HG02870 (cell line): Measurements from ENCODE around the gene LGALS12.
"Not testable (repeated sequence)": the region's sequence is repeated elsewhere in the genome, so short reads cannot be mapped to it uniquely, and the experiment has no call there.

Experiments
- ATAC-seq: cut with Tn5 transposase; IDR thresholded peaks from one replicate; pipeline ENCODE4 v1.9.1; 2021; ENCODE audit warnings: mild to moderate bottlenecking, moderate library complexity; ENCODE audit not compliant: unreplicated experiment

LGALS12 gene

GRCh38 chr11:63532799-63533475, 27.1 kb downstream of the LGALS12 start:
- ATAC-seq = no peak

DNA sequence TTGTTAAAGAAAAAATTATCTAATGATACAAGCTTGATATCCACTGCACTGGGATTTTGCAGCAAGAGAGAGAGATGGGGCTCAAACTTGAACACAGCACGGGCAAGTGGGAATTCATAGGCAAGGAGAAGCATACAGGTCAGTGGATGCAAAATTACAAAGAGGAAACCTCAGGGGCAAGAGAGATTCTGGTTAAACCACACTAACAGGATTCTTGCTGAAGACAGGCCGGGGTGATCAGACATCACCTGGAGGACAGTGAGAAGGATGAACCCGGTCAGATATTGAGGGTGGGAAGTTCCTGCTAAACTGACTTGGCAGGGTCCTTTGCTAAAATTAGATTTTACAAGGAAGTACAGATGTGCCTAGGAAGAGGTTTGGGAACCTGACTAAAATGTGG, 28.2 kb downstream of the LGALS12 start:
- no peak for ATAC-seq

DNA sequence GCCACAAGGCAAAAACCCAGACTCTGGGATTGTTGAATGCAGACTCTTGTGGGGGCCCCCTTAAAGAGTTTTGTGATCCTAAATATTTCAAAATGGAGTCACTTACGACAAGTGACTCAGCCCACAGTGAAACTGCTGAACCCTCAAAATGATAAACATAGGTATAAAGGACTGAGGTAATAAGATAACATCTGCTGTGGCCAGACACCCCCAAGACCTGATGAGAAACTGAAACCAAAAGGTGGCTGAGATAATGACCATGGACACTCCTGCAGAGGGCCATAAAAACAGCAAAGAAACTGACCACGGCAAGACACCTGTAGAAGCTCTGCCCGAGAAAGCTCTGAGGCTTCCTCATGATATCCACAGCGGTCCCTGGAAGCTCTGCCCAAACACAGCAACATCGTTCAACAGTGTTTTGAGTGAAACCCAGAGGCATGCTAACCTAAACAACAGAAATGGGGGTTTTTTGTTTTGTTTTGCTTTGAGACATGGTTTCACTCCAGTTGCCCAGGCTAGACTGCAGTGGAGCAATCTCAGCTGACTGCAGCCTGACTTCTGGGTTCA, 29.1 kb downstream of the LGALS12 start:
- peak; percentile 58 for ATAC-seq

DNA sequence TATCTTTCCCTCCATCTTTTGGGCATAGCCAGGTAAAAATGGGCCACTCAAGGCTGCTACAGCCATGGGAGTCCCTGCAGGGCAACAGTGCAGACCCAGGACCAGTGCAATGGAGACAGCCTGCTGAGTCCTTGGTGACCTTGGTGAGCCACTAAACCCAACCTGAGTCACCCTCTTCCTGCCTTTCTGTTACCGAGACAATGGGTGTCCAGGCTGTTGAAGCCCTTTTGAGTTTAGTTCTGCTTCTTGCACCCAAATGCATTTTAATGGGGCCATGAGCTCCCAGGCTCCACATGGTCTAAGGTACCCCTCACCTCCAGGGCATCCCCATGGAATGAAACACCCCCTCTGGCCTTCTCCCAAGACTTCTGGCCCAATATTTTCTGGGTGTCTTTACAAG, 29.9 kb downstream of the LGALS12 start:
- ATAC-seq = no peak

DNA sequence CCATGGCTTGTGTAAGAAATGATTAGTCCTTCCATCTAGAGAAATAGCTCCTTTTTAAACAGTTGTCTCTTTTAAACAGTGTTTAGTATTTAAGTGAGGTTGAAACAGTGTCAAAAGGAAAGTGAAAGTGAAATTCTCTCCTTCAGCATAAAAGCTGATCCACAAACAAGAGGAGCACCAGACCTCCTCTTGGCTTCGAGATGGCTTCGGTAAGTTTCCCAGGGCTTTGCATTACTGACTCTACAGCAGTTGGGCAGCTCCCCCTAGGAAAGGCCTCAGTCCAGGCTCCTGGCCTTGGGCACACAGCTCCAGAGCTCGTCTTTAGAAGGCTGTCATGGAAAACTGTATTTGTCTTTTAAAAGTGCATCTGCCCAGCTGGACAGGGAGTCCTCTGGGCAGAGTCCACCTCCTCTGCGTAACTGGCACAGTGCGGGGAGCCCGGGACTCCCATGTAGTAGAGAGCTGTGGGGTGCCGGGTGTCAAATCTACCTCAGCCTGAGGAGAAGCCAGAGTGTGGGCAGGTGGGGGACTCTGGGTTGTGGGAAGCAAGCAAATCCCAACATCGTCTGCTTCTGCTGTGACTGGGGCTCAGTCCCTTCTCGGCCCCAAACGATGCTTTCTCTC, 30.9 kb downstream of the LGALS12 start, which contains the start of gene PLAAT4:
Gene PLAAT4, plus strand, starts transcription at position 140 of the 624 bp plus-strand sequence. Its CDS starts 61 bp downstream, at position 201.
- no peak for ATAC-seq

DNA sequence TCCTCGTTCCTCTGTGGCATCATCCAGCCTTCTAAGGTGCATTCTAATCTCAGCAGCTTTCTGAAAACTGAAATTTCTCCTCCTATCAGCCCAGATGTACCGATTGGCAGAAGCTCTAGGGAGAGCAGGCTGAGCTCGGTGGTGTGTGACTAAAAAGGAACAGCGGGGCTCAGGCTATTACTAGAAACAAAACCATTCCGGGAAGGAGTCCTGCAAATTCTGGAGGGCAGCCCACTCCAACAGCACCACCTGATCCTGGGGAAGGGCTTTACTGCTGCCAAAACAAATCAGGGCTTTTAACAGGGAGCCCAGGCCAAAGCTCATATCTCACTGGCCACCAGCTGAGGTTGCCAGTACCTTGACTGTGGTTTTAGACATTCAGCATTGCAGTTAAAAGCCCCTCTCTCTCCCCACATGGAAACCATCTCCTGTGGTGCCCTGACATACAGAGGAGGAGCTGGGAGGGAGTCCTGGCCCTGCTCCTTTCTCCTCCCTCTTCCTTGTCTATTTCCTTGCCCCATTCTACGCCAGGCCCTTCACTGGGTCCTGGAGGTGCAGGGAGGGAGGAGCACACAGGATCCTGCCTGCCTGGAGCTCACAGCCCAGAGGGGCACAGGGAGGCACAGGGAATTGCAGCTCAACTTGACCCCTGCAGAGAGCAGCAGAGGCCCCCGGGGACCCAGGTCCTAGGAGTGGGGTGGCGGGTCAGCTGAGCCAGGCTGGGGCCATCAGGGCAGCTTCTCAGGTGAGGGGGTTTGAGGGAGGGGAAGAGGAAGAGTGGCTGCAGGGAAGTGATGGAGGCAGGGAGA, 31.6 kb downstream of the LGALS12 start:
- no peak for ATAC-seq

GRCh38 chr11:63542506-63542905, 36.6 kb downstream of the LGALS12 start:
- ATAC-seq = not testable (repeated sequence)

DNA sequence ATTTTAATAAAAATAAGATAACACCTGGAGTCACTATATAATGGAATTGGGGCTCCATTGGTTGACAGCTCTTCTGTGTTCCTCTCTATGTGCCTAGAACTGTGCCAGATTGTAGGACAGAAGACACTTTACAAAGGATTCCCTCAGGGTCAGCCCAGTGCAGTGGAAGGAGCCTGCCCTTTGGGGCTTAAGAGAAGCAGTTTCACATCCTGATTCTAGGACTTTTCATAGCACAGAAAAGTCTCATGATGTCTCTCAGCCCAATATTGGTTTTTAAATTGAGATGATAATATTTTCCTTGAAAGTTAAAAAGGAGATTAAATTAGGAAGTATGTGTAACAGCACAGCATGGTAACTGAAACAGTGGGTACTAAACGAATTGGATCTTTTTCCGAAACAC, 37.8 kb downstream of the LGALS12 start:
- no peak for ATAC-seq

- ATAC-seq = no peak
Measured at GRCh38 chr11:63547061-63547460, 41.2 kb downstream of the LGALS12 start.

DNA sequence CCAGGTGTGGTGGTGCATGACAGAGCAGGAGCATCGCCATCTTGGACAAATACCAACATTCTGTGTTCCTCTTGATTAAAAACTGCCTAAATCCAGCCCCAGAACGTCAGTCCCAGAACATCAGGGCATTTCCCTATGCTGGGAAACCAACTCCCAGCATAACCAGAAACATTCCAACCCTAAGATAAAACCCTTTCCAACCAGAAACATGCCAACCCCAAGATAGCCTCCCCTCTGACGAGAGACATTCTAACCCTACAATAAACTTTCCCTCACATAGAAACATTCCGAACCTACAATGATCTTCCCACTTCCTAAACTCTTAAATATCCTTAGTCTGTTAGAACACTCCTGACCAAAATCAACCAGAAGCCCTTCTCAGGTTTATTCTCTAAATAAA, 42.3 kb downstream of the LGALS12 start:
- no peak for ATAC-seq

DNA sequence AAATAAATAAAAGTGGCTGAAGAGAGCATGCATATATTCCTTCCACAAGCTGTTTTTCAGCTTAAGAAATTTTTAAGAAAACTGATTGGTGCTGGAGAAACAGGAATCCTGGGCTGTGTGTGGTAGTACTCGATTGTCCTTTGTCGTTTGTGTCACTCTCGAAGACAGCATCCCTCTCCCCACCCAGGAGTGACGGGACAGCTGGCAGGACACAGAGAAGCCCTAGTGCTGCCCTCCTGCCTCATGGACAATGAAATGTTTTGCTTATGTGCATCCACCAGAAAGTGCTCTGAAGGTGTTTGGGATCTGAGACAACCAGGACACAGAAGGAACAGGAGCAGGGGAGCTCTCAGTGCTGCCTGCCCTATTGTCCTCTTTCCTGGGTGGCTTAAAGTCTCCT, 43.5 kb downstream of the LGALS12 start:
- ATAC-seq = no peak

GRCh38 chr11:63550156-63550700, 44.3 kb downstream of the LGALS12 start:
- not testable (repeated sequence) for ATAC-seq

GRCh38 chr11:63551091-63551888, 45.4 kb downstream of the LGALS12 start:
- ATAC-seq = no peak

- no peak for ATAC-seq
Measured at GRCh38 chr11:63551889-63552266, 46.0 kb downstream of the LGALS12 start.

GRCh38 chr11:63552921-63553320, 47.0 kb downstream of the LGALS12 start:
- ATAC-seq = no peak

DNA sequence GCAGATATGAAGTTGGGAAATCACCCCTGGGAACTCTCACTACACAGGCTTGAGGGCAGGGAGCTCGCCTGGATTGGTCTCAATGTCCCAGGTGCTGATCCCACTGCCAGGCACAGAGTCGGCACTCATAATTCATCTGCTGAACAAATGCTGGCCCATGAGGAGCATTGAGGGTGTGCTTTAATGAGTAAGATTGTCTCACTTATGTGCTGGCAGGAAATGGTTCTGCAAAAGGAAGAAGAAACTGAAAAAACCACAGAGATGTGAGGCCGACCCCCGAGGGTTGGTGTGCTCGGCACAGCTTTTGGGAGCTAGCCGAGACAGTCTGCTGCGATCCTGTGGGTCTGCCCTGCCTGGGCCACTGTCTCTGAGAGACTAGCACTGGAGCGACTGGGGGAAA, 47.9 kb downstream of the LGALS12 start:
- peak; percentile 74 for ATAC-seq

- ATAC-seq = no peak
Measured at GRCh38 chr11:63554877-63555223, 49.0 kb downstream of the LGALS12 start.

DNA sequence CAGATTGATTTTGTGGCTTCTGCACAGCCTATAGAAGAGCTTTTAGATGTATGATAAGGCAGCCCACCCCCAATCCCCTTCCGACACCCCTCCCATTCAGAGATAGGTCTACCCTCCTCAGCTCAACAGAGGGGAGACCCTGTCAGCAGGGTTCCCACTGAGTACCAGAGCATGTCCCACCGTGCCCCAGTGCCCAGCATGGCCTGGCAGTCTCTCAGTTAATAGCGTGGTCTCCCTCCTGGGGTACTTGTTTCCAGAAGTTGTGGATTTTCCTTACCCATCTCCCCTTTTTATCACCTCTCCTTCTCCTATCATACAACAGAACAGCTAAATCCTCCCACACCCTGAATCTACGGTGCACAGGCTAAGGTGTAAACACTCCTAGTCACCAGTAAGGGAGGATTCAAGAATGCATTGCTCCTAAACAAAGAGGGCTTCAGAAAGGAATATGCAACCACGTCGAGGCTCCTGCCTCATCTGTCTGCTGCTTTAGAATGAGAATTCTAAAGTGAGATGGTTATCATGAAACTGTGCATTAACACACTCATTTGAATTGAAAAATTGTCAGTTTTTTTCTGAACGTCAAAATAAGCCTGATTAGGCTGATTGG, 50.6 kb downstream of the LGALS12 start:
- no peak for ATAC-seq

DNA sequence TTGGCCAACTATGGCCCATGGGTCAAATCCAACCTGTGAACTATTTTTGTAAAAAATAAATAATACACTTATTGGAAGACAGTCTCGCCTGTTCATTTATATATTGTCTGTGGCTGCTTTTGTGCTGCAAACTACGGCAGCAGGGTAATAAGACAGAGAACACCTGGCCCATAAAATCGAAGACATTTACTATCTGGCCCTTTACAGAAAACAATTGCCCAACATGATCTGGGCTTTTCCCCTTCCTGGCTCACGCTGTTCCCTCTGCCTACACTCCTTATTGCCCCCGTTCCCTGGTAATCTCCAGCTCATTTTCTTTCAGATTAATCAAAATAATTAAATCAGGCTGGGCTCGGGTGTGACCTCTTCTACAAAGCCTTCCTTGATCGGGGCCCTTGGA, 51.7 kb downstream of the LGALS12 start:
- no peak for ATAC-seq
